Measurements from ENCODE around the gene NRIP3.
A peak's percentile ranks its signal among the peaks of the same experiment; 100 is the strongest.

NRIP3 gene

GRCh38 chr11:9003573-9004182, at the start of gene NRIP3:
Gene NRIP3, minus strand, starts transcription at chr11:9004001. Its CDS starts 66 bp downstream, at chr11:9003935.
- peaks cover 50% of the 10 kb centered on the region for H3K27me3 Mint-ChIP-seq

GRCh38 chr11:9052316-9052715, 48.5 kb upstream of the NRIP3 start:
- H3K9me3 Mint-ChIP-seq, result no peaks in the 10 kb centered on the region
- H3K4me1 Mint-ChIP-seq (ENCODE audit: low read depth), result no peaks in the 10 kb centered on the region
- no peak for DNase-seq
- no peak overlapping the region for H3K4me3 Mint-ChIP-seq
- H3K36me3 Mint-ChIP-seq (ENCODE audit: low read depth), result no peaks in the 10 kb centered on the region
- H3K27me3 Mint-ChIP-seq, result peaks cover 9% of the 10 kb centered on the region
- H3K27ac Mint-ChIP-seq, result no peak overlapping the region

More at GRCh38 chr11:9003573-9004182, at the start of gene NRIP3:
- DNase-seq, result peak; percentile 81
- Mint-ChIP-seq H3K4me3 (peak within 1 kb of the TSS; percentile 64), H3K27ac (peak within 1 kb of the TSS; percentile 73), H3K4me1 (ENCODE audit: low read depth) (peaks cover 27% of the 10 kb centered on the region), H3K36me3 (ENCODE audit: low read depth) (no peaks in the 10 kb centered on the region), H3K9me3 (no peaks in the 10 kb centered on the region)

GRCh38 chr11:9049959-9050358, 46.2 kb upstream of the NRIP3 start:
- no peaks in the 10 kb centered on the region for H3K36me3 Mint-ChIP-seq (ENCODE audit: low read depth)
- no peak for DNase-seq
- H3K27me3 Mint-ChIP-seq, result no peaks in the 10 kb centered on the region
- no peak overlapping the region for H3K27ac Mint-ChIP-seq
- H3K4me1 Mint-ChIP-seq (ENCODE audit: low read depth), result no peaks in the 10 kb centered on the region
- no peaks in the 10 kb centered on the region for H3K9me3 Mint-ChIP-seq
- H3K4me3 Mint-ChIP-seq, result no peak overlapping the region

GRCh38 chr11:9047964-9048523, 44.2 kb upstream of the NRIP3 start:
- H3K9me3 Mint-ChIP-seq, result no peaks in the 10 kb centered on the region
- no peak for DNase-seq
- H3K4me3 Mint-ChIP-seq, result no peak overlapping the region
- H3K27ac Mint-ChIP-seq, result no peak overlapping the region
- no peaks in the 10 kb centered on the region for H3K27me3 Mint-ChIP-seq
- no peaks in the 10 kb centered on the region for H3K36me3 Mint-ChIP-seq (ENCODE audit: low read depth)
- H3K4me1 Mint-ChIP-seq (ENCODE audit: low read depth), result no peaks in the 10 kb centered on the region

- no peaks in the 10 kb centered on the region for H3K36me3 Mint-ChIP-seq (ENCODE audit: low read depth)
- DNase-seq, result no peak
- no peaks in the 10 kb centered on the region for H3K9me3 Mint-ChIP-seq
- no peak overlapping the region for H3K4me3 Mint-ChIP-seq
- no peaks in the 10 kb centered on the region for H3K27me3 Mint-ChIP-seq
- H3K4me1 Mint-ChIP-seq (ENCODE audit: low read depth), result no peaks in the 10 kb centered on the region
- H3K27ac Mint-ChIP-seq, result no peak overlapping the region
Measured at GRCh38 chr11:9046481-9046880, 42.7 kb upstream of the NRIP3 start.

- Mint-ChIP-seq H3K9me3 (no peaks in the 10 kb centered on the region), H3K4me1 (ENCODE audit: low read depth) (peaks cover 2% of the 10 kb centered on the region), H3K27ac (no peak overlapping the region), H3K27me3 (peaks cover 10% of the 10 kb centered on the region), H3K36me3 (ENCODE audit: low read depth) (no peaks in the 10 kb centered on the region), H3K4me3 (no peak overlapping the region)
- DNase-seq, result no peak
Measured at GRCh38 chr11:9042488-9042887, 38.7 kb upstream of the NRIP3 start.

GRCh38 chr11:9041747-9042146, 37.9 kb upstream of the NRIP3 start:
- Mint-ChIP-seq H3K9me3 (no peaks in the 10 kb centered on the region), H3K36me3 (ENCODE audit: low read depth) (no peaks in the 10 kb centered on the region), H3K27me3 (peaks cover 12% of the 10 kb centered on the region), H3K27ac (no peak overlapping the region), H3K4me3 (no peak overlapping the region), H3K4me1 (ENCODE audit: low read depth) (peaks cover 2% of the 10 kb centered on the region)
- DNase-seq, result no peak

GRCh38 chr11:9040410-9040809, 36.6 kb upstream of the NRIP3 start:
- Mint-ChIP-seq H3K27ac (no peak overlapping the region), H3K4me3 (no peak overlapping the region), H3K27me3 (peaks cover 12% of the 10 kb centered on the region), H3K36me3 (ENCODE audit: low read depth) (no peaks in the 10 kb centered on the region), H3K4me1 (ENCODE audit: low read depth) (peaks cover 2% of the 10 kb centered on the region), H3K9me3 (no peaks in the 10 kb centered on the region)
- DNase-seq, result no peak

- H3K4me3 Mint-ChIP-seq, result no peak overlapping the region
- peaks cover 12% of the 10 kb centered on the region for H3K27me3 Mint-ChIP-seq
- no peaks in the 10 kb centered on the region for H3K9me3 Mint-ChIP-seq
- H3K4me1 Mint-ChIP-seq (ENCODE audit: low read depth), result peaks cover 2% of the 10 kb centered on the region
- H3K27ac Mint-ChIP-seq, result no peak overlapping the region
- no peaks in the 10 kb centered on the region for H3K36me3 Mint-ChIP-seq (ENCODE audit: low read depth)
- no peak for DNase-seq
Measured at GRCh38 chr11:9039863-9040262, 36.1 kb upstream of the NRIP3 start.

- H3K4me3 Mint-ChIP-seq, result no peak overlapping the region
- no peak overlapping the region for H3K27ac Mint-ChIP-seq
- peaks cover 2% of the 10 kb centered on the region for H3K4me1 Mint-ChIP-seq (ENCODE audit: low read depth)
- peaks cover 12% of the 10 kb centered on the region for H3K27me3 Mint-ChIP-seq
- no peaks in the 10 kb centered on the region for H3K36me3 Mint-ChIP-seq (ENCODE audit: low read depth)
- H3K9me3 Mint-ChIP-seq, result no peaks in the 10 kb centered on the region
- no peak for DNase-seq
Measured at GRCh38 chr11:9039198-9039597, 35.4 kb upstream of the NRIP3 start.

GRCh38 chr11:9038541-9038940, 34.7 kb upstream of the NRIP3 start:
- Mint-ChIP-seq H3K27me3 (peaks cover 12% of the 10 kb centered on the region), H3K4me3 (no peak overlapping the region), H3K9me3 (no peaks in the 10 kb centered on the region), H3K27ac (no peak overlapping the region), H3K36me3 (ENCODE audit: low read depth) (no peaks in the 10 kb centered on the region), H3K4me1 (ENCODE audit: low read depth) (peaks cover 2% of the 10 kb centered on the region)
- no peak for DNase-seq

- Mint-ChIP-seq H3K9me3 (no peaks in the 10 kb centered on the region), H3K36me3 (ENCODE audit: low read depth) (no peaks in the 10 kb centered on the region), H3K27me3 (peaks cover 12% of the 10 kb centered on the region), H3K27ac (no peak overlapping the region), H3K4me1 (ENCODE audit: low read depth) (peaks cover 2% of the 10 kb centered on the region), H3K4me3 (no peak overlapping the region)
- DNase-seq, result no peak
Measured at GRCh38 chr11:9037963-9038362, 34.2 kb upstream of the NRIP3 start.

- no peak overlapping the region for H3K4me3 Mint-ChIP-seq
- no peaks in the 10 kb centered on the region for H3K9me3 Mint-ChIP-seq
- H3K4me1 Mint-ChIP-seq (ENCODE audit: low read depth), result peaks cover 2% of the 10 kb centered on the region
- no peak overlapping the region for H3K27ac Mint-ChIP-seq
- no peaks in the 10 kb centered on the region for H3K36me3 Mint-ChIP-seq (ENCODE audit: low read depth)
- H3K27me3 Mint-ChIP-seq, result peaks cover 12% of the 10 kb centered on the region
- DNase-seq, result no peak
Measured at GRCh38 chr11:9037046-9037780, 33.4 kb upstream of the NRIP3 start.

GRCh38 chr11:9030601-9031000, 26.8 kb upstream of the NRIP3 start:
- no peaks in the 10 kb centered on the region for H3K36me3 Mint-ChIP-seq (ENCODE audit: low read depth)
- H3K4me1 Mint-ChIP-seq (ENCODE audit: low read depth), result no peaks in the 10 kb centered on the region
- no peak overlapping the region for H3K4me3 Mint-ChIP-seq
- no peaks in the 10 kb centered on the region for H3K9me3 Mint-ChIP-seq
- H3K27me3 Mint-ChIP-seq, result no peaks in the 10 kb centered on the region
- no peak overlapping the region for H3K27ac Mint-ChIP-seq
- no peak for DNase-seq

GRCh38 chr11:9029422-9029821, 25.6 kb upstream of the NRIP3 start:
- Mint-ChIP-seq H3K4me1 (ENCODE audit: low read depth) (no peaks in the 10 kb centered on the region), H3K27ac (no peak overlapping the region), H3K9me3 (no peaks in the 10 kb centered on the region), H3K27me3 (peaks cover 3% of the 10 kb centered on the region), H3K4me3 (no peak overlapping the region), H3K36me3 (ENCODE audit: low read depth) (no peaks in the 10 kb centered on the region)
- DNase-seq, result no peak

Measured in activated T-cell treated with anti-CD3 and anti-CD28 coated beads, Interleukin-2, amount 50 U/mL, for 24 hours (primary cell).